ENCODE results near the gene INTS14. TPM values are rescaled to one million over a fixed set of nuclear protein-coding genes. Genes with fewer than 3 reads are reported as not detected.

Gene INTS14
- total and polyA plus RNA-seq, 2 of the 8 experiments (the other 6 are each of a cell fraction or from before 2014, with no cell fraction given): 33.1 to 33.7 TPM

- TF ChIP-seq SP2 (IDR thresholded peaks at IDR 0.05; ENCODE audit: low read length): no peak
- TF ChIP-seq SUZ12 (IDR thresholded peaks at IDR 0.05; ENCODE audit: low read length): no peak
- no peak for TF ChIP-seq NANOG (IDR thresholded peaks at IDR 0.05; ENCODE audit: insufficient read depth, low read depth, low read length, poor library complexity, severe bottlenecking)
- no peak for TF ChIP-seq HDAC6 (IDR thresholded peaks at IDR 0.05; ENCODE audit: low read depth, low read length)
- no peak for TF ChIP-seq TAF7 (optimal IDR thresholded peaks at IDR 0.05; ENCODE audit: borderline replicate concordance, low read depth, low read length)
- no peak for TF ChIP-seq PHF8 (conservative IDR thresholded peaks at IDR 0.05; ENCODE audit: low read depth, low read length)
- TF ChIP-seq RFX5 (IDR thresholded peaks at IDR 0.05; ENCODE audit: borderline replicate concordance, low read depth, low read length): no peak
Observed at GRCh38 chr15:65569728-65570127, 41.2 kb downstream of the INTS14 start (continued).
